ENCODE measurements around the gene PPP1R3F.
"Not testable (repeated sequence)": the region's sequence is repeated elsewhere in the genome, so short reads cannot be mapped to it uniquely, and the experiment has no call there.

PPP1R3F gene

DNA sequence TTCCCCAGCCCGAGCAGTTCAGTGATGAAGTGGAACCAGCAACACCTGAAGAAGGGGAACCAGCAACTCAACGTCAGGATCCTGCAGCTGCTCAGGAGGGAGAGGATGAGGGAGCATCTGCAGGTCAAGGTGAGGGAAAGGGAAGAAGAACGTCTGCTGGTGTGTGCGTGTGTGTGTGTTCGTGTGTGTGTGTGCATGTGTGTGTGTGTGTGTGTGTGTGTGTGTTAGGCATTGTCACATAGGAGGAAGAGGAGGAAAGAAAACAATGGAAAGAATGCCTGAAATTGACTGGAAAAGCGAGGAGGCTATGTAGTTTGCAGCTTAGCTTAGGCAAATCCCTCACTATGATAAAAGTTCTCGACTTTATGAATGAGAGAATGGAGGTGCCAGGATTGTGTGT lies 54.1 kb downstream of the PPP1R3F start:
- DNase-seq, result not testable (repeated sequence)

DNA sequence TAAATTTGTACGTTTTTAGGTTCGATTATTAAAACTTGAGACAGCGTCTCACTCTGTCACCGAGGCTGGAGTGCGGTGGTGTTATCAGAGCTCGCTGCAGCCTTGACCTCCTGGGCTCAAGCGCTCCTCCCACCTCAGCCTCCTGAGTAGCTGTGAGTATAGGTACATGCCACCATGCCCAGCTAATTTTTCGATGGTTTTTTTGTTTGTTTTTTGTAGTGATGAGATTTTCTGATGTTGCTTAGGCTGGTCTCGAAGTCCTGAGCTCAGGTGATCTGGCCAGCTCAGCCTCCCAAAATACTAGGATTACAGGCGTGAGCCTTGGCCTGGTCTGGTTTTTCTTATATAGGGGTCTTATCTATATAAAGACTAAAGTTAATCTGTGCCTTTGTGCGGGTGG lies 60.8 kb downstream of the PPP1R3F start:
- DNase-seq, result not testable (repeated sequence)

DNA sequence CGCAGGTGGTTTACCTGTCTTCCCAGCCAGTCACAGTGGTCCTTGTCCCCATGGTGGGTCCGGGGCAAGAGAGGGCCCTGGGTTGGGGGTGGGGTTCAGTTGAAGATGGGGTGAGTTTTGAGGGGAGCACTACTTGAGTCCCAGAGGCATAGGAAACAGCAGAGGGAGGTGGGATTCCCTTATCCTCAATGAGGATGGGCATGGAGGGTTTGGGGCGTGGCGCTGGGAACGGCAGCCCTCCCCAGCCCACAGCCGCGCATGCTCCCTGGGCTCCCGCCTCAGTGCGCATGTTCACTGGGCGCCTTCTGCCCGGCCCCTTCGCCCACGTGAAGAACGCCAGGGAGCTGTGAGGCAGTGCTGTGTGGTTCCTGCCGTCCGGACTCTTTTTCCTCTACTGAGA lies 61.7 kb downstream of the PPP1R3F start, which contains the start of gene GAGE13:
GAGE13 (plus strand) TSS at position 301 of the 400 bp plus-strand sequence. CDS start 1,156 bp downstream, outside the sequence.
- not testable (repeated sequence) for DNase-seq

DNA sequence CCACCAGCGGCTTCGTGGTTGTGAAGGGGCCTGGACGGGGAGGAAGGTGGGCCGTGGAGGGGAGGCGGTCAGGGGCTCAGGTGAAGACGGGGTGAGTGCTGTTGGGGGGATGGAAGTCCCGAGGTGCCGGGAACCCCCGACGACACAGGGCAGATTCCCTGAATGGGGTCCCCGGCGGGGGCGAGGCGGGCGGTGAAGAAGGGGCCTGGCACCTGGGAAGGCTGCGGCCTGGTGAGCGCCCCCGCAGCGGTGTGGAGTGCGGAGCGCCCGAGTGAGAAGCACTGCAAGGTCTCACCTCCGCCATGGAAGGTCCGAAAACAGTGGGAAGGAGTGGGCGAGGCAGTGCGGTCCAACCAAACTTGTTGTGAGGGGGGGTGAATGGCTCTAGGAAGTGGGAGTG lies 62.2 kb downstream of the PPP1R3F start:
- DNase-seq, result not testable (repeated sequence)

All from fibroblast of skin of scalp (primary cell).